ENCODE data around the gene SLC9C1. TPM values are rescaled to one million over a fixed set of nuclear protein-coding genes. Genes with fewer than 3 reads are reported as not detected.

The SLC9C1 gene
- total RNA-seq, 1 donor from 2014 or later = 2.2 TPM

- DNase-seq (ENCODE audit: low read depth) = no peak
- H3K36me3 ChIP-seq (ENCODE audit: control insufficient read depth, insufficient read depth, low read length) = no peaks in the 10 kb centered on the region
- H3K4me3 ChIP-seq (ENCODE audit: low read depth, low read length) = no peak overlapping the region
- H3K27me3 ChIP-seq (ENCODE audit: control insufficient read depth, insufficient read depth, low read length) = no peaks in the 10 kb centered on the region
- TF ChIP-seq, protein P1, sequence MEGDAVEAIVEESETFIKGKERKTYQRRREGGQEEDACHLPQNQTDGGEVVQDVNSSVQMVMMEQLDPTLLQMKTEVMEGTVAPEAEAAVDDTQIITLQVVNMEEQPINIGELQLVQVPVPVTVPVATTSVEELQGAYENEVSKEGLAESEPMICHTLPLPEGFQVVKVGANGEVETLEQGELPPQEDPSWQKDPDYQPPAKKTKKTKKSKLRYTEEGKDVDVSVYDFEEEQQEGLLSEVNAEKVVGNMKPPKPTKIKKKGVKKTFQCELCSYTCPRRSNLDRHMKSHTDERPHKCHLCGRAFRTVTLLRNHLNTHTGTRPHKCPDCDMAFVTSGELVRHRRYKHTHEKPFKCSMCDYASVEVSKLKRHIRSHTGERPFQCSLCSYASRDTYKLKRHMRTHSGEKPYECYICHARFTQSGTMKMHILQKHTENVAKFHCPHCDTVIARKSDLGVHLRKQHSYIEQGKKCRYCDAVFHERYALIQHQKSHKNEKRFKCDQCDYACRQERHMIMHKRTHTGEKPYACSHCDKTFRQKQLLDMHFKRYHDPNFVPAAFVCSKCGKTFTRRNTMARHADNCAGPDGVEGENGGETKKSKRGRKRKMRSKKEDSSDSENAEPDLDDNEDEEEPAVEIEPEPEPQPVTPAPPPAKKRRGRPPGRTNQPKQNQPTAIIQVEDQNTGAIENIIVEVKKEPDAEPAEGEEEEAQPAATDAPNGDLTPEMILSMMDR (IDR thresholded peaks at IDR 0.05; ENCODE audit: insufficient read depth, low read length, poor library complexity, severe bottlenecking) = no peak
Measured at GRCh38 chr3:112315791-112316190, 21.8 kb upstream of the SLC9C1 start.

DNA sequence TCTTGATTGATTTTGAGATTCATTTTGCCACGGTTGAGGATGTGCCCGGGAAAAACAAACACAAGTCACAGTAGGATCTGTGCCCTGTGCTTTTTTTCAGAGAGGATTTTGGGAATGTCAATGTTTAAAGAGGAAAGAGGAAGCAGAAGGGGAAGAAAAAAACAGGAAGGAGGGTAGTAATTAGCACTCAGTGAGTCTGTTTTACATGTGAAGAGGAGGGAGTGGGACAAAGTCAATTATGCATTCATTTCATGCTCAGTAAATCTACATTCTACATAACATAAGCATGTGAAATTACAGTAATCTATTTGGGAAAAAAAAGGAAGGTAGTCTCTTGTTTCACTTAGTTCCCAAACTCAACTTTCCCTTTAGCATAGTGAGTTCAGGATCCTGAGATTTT, 20.6 kb upstream of the SLC9C1 start:
- TF ChIP-seq, protein P1 (IDR thresholded peaks at IDR 0.05; ENCODE audit: insufficient read depth, low read length, poor library complexity, severe bottlenecking) = no peak
- H3K36me3 ChIP-seq (ENCODE audit: control insufficient read depth, insufficient read depth, low read length) = no peaks in the 10 kb centered on the region
- H3K4me3 ChIP-seq (ENCODE audit: low read depth, low read length) = no peak overlapping the region
- H3K27me3 ChIP-seq (ENCODE audit: control insufficient read depth, insufficient read depth, low read length) = no peaks in the 10 kb centered on the region
- no peak for DNase-seq (ENCODE audit: low read depth)

GRCh38 chr3:112308151-112308911, 14.3 kb upstream of the SLC9C1 start:
- Histone ChIP-seq H3K36me3 (ENCODE audit: control insufficient read depth, insufficient read depth, low read length) (no peaks in the 10 kb centered on the region), H3K4me3 (ENCODE audit: low read depth, low read length) (no peak overlapping the region), H3K27me3 (ENCODE audit: control insufficient read depth, insufficient read depth, low read length) (no peaks in the 10 kb centered on the region)
- TF ChIP-seq, protein P1 (IDR thresholded peaks at IDR 0.05; ENCODE audit: insufficient read depth, low read length, poor library complexity, severe bottlenecking) = no peak
- no peak for DNase-seq (ENCODE audit: low read depth)

- H3K4me3 ChIP-seq (ENCODE audit: low read depth, low read length) = no peak overlapping the region
- TF ChIP-seq, protein P1 (IDR thresholded peaks at IDR 0.05; ENCODE audit: insufficient read depth, low read length, poor library complexity, severe bottlenecking) = no peak
- H3K27me3 ChIP-seq (ENCODE audit: control insufficient read depth, insufficient read depth, low read length) = no peaks in the 10 kb centered on the region
- DNase-seq (ENCODE audit: low read depth) = no peak
- H3K36me3 ChIP-seq (ENCODE audit: control insufficient read depth, insufficient read depth, low read length) = no peaks in the 10 kb centered on the region
Measured at GRCh38 chr3:112307557-112307956, 13.5 kb upstream of the SLC9C1 start.

- no peak overlapping the region for H3K4me3 ChIP-seq (ENCODE audit: low read depth, low read length)
- no peaks in the 10 kb centered on the region for H3K27me3 ChIP-seq (ENCODE audit: control insufficient read depth, insufficient read depth, low read length)
- TF ChIP-seq, protein P1 (IDR thresholded peaks at IDR 0.05; ENCODE audit: insufficient read depth, low read length, poor library complexity, severe bottlenecking) = no peak
- H3K36me3 ChIP-seq (ENCODE audit: control insufficient read depth, insufficient read depth, low read length) = no peaks in the 10 kb centered on the region
- DNase-seq (ENCODE audit: low read depth) = no peak
Measured at GRCh38 chr3:112306825-112307224, 12.8 kb upstream of the SLC9C1 start.

- DNase-seq (ENCODE audit: low read depth) = no peak
- H3K27me3 ChIP-seq (ENCODE audit: control insufficient read depth, insufficient read depth, low read length) = no peaks in the 10 kb centered on the region
- H3K4me3 ChIP-seq (ENCODE audit: low read depth, low read length) = no peak overlapping the region
- TF ChIP-seq, protein P1 (IDR thresholded peaks at IDR 0.05; ENCODE audit: insufficient read depth, low read length, poor library complexity, severe bottlenecking) = peak; percentile 39
- no peaks in the 10 kb centered on the region for H3K36me3 ChIP-seq (ENCODE audit: control insufficient read depth, insufficient read depth, low read length)
Measured at GRCh38 chr3:112304611-112305010, 10.6 kb upstream of the SLC9C1 start.

Data from kidney epithelial cell (primary cell).